AML-193 (cell line): ENCODE measurements around the gene LVRN.

Source experiments
- DNase-seq, 2 experiments: peaks; one replicate each; lab custom pipeline; 2025; lab: John Stamatoyannopoulos, UW

Gene LVRN

GRCh38 chr5:115961381-115962238 lies 665 bp upstream of the LVRN start:
- no peak for DNase-seq

GRCh38 chr5:115962565-115963402 lies 509 bp downstream of the LVRN start:
- DNase-seq = no peak

GRCh38 chr5:115963566-115963965 lies 1.3 kb downstream of the LVRN start:
- no peak for DNase-seq

GRCh38 chr5:115968770-115969169 lies 6.5 kb downstream of the LVRN start:
- no peak for DNase-seq

- DNase-seq = no peak
These were observed 14.8 kb downstream of the LVRN start for GRCh38 chr5:115977096-115977495.

- DNase-seq = no peak
These were observed 15.7 kb downstream of the LVRN start for GRCh38 chr5:115977988-115978387.

- DNase-seq = no peak
These were observed 16.5 kb downstream of the LVRN start for GRCh38 chr5:115978779-115979178.

- no peak for DNase-seq
These were observed 17.1 kb downstream of the LVRN start for GRCh38 chr5:115979201-115980041.

- DNase-seq = no peak
These were observed 21.2 kb downstream of the LVRN start for GRCh38 chr5:115983519-115983918.

- no peak for DNase-seq
These were observed 23.8 kb downstream of the LVRN start for GRCh38 chr5:115985802-115986757.

- no peak for DNase-seq
These were observed 25.7 kb downstream of the LVRN start for GRCh38 chr5:115988002-115988401.

- DNase-seq = no peak
These were observed 30.6 kb downstream of the LVRN start for GRCh38 chr5:115992848-115993350.

- no peak for DNase-seq
These were observed 33.1 kb downstream of the LVRN start for GRCh38 chr5:115995351-115995750.

GRCh38 chr5:116002116-116002906 lies 40.0 kb downstream of the LVRN start:
- DNase-seq = no peak

- DNase-seq = no peak
These were observed 42.0 kb downstream of the LVRN start for GRCh38 chr5:116004248-116004647.

GRCh38 chr5:116009806-116010205 lies 47.5 kb downstream of the LVRN start:
- no peak for DNase-seq

GRCh38 chr5:116011046-116011445 lies 48.8 kb downstream of the LVRN start:
- DNase-seq = no peak

GRCh38 chr5:116013207-116013785 lies 51.0 kb downstream of the LVRN start:
- DNase-seq = no peak

- no peak for DNase-seq
These were observed 51.7 kb downstream of the LVRN start for GRCh38 chr5:116013936-116014335.

GRCh38 chr5:116023619-116024018 lies 61.3 kb downstream of the LVRN start:
- DNase-seq = no peak
